Non-pigmented ciliary epithelial cell (primary cell): ENCODE measurements around the gene SHANK3.
"Not testable (repeated sequence)": the region's sequence is repeated elsewhere in the genome, so short reads cannot be mapped to it uniquely, and the experiment has no call there.

ENCODE experiments used
- DNase-seq: peaks from one replicate; pipeline ENCODE4 v3.0.0-alpha.2; 2010; ENCODE audit warnings: low read depth

The SHANK3 gene

DNA sequence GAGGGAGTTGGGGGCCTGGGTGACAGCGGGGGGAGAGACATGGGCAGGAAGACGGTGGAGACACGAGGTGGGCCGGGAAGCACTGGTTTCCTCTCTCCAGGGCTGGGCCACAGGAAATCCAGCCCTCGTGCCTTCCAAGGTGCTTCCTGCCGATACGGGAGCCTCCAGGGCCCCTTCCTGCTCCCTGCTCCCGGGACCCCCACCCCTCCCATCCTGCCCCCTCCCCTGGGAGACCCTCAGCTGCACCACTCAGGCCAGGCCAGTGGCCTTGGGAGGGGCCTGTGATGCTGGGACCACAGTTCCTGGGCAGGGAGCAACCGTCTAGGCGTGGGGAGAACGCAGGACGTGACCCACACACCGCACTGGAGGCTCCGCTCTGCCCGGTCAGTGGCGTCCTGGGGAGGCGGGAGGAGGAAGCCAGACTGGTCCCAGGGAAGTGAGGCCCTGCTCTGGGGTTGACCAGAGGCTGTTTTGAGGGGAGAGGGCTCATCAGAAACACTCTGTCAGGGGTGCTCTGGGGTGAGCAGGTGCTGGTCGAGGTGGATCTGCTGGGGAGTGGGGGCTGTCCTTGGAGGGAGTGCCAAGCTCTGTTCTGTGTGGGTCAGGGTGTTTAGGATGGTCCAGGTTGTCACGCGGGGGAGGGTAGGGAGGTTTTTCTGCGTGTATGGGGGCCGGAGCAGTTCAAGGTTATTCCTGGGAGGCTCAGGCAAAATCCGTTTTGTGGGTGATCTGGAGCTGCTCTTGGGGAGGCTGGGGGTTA, at the start of gene SHANK3:
Gene SHANK3 (plus strand): TSS at position 353 of the 760 bp plus-strand sequence.
- no peak for DNase-seq

DNA sequence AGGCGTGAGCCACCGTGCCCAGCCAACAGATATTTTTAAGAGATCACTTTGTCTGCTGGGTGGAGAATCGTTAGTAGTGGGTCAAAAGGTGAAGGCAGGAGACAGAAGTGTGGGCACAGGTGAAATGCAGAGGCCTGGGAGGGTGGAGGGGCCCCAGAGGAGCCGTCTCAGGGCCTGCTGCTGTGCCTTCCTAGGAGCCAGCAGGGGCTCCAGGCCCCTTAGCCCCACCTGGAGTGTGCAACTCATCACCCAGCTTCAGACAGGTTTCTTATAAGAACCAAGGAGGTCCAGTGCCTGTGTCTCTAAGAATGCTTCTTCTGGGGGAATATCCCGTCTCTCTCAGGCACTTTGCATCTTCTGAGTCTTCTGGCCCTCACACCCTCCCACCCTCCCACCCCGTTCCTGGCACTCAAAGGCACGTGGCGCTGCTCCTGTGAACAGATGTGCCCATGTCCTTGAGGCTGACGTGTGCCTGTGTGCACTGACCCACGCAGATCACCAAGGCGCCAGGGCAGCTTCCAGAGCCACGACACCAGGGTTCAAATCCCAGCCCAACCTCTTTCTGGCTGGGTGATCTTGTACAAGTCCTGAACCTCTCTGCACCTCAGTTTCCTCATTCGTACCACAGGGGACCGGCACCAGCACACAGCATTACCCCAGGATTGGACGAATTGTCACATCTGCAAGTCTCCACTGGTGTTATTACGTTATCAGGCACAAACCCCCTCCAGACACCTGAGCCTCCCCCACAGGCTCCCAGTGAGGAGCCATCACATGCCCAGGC, 48.1 kb upstream of the SHANK3 start:
- DNase-seq, result no peak

DNA sequence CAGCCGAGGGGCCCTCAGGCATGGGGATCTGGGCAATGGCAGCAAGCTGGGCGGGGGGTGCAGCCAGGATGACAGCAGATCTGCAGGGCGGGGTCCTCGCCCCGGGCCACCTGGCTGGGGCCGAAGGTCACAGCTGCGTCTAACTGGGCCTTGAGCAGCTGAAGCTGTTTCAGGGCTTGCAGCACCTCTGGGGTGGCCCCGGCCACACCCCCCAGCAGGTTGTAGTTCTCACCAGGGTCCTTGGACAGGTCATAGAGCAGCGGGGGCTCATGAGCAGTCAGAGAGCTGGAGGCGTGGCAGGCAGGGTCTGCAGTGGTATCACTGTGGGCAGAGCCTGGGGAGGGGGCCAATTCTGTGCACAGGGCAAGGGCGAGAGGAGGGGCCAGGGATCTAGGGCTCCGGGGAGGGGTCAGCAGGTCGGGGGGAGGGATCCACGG, 47.5 kb upstream of the SHANK3 start:
- DNase-seq, result no peak

DNA sequence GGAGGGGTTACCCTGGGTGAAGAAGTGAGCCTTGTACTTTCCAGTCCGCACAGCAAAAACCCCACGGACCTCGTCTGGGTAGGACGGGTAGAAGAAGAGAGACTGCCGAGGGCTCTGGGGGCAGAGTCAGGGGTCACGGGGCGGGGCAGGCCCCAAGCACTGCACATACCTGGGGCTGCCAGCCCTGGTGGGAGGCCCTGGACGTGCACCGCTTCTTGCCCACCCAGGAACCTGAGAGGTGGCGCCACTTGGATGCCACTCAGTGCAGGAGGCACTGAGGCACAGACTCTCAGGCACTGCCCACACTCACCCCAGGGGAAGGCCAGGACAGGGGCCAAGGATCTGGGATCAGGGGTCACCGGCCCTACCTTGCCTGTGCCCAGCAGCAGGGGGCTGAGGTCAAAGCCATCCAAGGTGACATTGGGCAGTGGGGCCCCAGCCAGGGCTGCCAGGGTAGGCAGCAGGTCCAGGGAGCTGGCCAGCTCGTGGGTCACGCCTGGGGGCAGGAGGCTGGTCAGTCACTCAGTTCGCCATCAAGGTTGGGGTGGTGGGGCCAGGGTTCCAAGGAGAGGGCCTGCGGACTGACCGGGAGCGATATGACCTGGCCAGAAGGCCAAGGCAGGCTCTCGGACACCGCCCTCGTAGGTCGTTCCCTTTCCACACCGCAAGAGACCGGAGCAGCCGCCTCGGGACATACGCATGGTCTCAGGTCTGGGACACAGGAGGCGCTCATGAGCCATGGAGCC, 46.9 kb upstream of the SHANK3 start:
- DNase-seq, result no peak

DNA sequence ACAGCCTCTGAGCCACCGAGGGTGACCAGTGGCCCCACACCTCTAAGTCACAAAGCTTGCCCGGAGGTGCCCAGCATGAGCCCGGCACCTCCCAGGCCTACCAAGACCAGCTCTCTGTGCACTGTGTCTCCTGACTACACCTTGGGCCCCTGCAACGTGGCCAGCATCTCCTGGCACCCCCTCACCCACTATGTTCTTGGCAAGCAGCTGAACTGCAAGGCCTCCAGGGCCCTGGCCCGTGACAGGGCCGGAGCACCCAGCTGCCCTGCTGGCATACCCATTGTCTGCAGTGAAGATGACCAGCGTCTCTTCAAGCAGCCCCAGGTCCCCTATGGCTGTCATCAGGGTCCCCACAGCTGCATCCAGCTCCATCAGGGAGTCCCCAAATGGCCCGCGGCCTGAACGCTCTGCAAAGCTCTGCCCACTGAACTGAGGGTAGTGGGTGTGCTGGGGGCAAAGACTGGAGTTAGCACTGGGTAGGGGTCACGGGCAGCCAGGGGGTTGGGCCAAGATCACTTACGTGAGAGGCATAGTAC, 46.2 kb upstream of the SHANK3 start:
- DNase-seq, result no peak

GRCh38 chr22:50626850-50627641, 45.6 kb upstream of the SHANK3 start:
- no peak for DNase-seq

DNA sequence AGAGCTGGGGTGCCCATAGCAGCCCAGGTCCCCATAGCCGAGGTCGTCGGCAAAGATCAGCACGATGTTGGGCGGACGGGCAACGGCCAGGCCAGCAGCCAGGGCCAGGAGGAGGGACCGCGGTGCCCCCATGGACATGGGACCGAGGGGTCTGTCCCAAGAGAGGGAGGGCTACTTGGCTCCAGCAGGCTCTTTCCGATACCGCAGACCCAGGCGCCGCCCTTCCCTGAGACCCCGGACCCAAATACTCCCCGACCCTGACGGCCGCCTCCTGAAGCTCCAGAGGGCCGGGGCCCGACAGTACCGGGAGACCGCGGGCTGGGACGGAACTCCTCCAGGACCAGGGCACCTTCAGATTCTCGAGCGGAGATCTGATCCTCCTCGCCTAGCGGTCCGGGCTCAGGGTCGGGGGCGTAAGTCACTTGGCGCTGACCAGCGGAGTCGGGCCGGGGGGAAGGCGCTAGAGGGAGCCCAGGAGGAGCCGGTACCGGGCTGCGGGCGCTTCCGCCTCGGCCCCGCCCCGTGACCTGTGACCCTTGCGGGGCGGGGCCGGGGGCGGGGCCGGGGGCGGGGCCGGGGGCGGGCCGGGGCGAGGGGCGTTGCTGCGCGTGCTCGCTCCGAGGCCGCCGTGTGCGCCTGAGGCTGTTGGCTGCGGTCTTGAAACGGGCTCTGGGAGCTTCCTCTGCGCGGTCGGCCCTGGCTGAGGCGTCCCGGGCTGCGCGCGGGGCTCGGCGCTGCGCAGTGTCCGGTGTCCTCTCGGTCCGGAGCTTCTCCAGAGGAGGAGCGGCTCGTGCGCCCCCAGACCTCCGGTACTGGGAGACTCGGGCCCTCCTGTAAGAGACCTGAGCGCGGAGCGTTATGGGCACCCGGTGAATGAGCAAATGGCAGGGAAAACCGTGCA, 44.7 kb upstream of the SHANK3 start, which contains the start of gene ARSA:
Gene ARSA (minus strand): TSS at position 511 of the 901 bp plus-strand sequence. CDS start 373 bp downstream, at position 138.
- DNase-seq, result no peak

DNA sequence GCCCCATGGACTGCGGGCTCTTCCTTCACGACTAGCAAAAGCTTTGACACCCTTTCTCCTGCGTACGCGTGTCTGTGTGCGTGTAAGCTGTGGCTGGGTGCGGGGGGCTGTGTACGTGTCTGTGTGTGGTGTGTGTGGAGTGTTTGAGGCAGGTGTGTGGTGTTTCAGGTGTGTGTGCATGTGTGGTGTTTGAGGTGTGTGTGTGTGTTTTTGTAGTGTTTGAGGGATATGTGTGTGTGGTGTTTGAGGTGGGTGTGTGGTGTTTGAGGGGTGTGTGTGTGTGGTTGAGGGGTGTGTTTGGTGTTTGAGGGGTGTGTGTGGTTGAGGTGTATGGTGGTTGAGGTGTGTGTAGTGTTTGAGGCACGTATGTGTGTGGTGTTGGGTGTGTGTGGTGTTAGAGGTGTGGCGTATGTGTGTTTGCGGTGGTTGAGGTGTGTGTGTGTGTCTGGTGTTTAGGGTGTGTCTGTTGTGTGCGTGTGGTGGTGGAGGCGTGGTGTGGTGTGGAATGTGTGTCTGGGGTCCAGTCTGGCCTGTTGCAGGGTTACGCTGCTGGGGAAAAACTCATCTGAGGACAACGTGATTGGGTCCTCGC, 44.0 kb upstream of the SHANK3 start:
- no peak for DNase-seq

DNA sequence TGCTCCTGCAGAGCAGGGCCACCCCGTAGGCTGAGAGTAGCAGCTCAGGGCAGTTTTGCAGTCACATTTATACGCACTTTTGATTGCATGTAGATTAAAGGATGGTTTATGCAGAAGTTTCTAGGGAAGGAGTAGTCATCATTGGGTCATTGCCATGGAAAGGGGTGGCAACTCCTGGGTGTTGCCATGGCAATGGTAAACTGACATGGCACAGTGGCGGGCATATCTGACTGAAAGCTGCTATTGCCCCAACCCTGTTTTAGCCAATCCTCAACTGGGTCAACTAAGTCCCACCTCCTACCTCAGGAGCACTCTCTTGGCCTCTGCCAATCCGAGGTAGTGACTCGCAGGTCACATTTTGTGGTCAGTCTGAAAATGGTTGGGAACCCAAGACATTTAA, 42.2 kb upstream of the SHANK3 start:
- no peak for DNase-seq

DNA sequence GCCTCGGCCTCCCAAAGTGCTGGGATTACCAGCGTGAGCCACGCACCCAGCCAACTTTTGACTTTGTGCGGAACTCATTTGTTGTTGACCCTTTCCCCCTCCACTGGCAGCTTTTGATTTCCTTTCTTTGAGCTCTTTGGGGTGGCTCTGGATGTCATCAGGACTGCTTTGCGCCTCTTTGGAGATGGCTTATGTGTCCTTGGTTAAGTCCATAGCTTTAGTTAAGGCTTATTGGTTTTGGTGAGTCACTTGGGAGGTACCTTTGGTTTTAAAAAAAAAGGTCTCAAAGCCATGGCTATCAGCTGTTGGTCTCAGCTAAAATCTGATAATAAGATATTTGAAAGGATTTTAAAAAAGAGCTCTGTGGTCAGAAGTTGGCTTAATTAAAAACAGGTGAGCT, 39.5 kb upstream of the SHANK3 start:
- DNase-seq, result no peak

- DNase-seq, result no peak
These were observed 38.9 kb upstream of the SHANK3 start for GRCh38 chr22:50633771-50634170.

DNA sequence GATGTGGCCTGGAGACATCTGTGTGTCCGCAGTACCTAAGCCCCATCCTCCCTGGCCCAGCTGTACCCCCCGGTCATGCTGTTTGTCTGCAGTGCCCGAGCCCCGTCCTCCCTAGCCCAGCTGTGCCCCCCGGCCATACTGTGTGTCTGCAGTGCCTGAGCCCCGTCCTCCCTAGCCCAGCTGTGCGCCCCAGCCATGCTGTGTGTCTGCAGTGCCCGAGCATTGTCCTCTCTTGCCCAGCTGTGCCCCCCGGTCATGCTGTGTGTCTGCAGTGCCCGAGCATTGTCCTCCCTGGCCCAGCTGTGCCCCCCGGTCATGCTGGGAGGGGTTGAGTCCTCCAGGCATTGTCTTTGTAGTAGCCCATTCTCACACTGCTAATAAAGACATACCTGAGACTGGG, 37.0 kb upstream of the SHANK3 start:
- no peak for DNase-seq

GRCh38 chr22:50640296-50640695, 32.3 kb upstream of the SHANK3 start:
- DNase-seq, result not testable (repeated sequence)

GRCh38 chr22:50640857-50641647, 31.6 kb upstream of the SHANK3 start:
- no peak for DNase-seq

GRCh38 chr22:50641696-50642607, 30.7 kb upstream of the SHANK3 start:
- no peak for DNase-seq

GRCh38 chr22:50643021-50643820, 29.4 kb upstream of the SHANK3 start:
- DNase-seq, result not testable (repeated sequence)

DNA sequence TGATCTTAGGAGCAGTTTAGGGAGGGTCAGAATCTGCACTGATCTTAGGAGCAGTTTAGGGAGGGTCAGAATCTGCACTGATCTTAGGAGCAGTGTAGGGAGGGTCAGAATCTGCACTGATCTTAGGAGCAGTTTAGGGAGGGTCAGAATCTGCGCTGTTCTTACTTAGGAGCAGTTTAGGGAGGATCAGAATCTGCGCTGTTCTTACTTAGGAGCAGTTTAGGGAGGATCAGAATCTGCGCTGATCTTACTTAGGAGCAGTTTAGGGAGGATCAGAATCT, 28.9 kb upstream of the SHANK3 start:
- DNase-seq, result not testable (repeated sequence)
